ENCODE measurements around the gene E2F6.

Gene E2F6

GRCh38 chr2:11411768-11412448 is 54.1 kb downstream of the E2F6 start:
- Histone ChIP-seq H2BK120ac (ENCODE audit: low read depth, low read length) (no peak overlapping the region), H2BK12ac (ENCODE audit: low read length) (no peak overlapping the region), H3K4ac (ENCODE audit: low read length) (no peak overlapping the region), H2AK5ac (ENCODE audit: low read depth, low read length) (no peak overlapping the region), H2AFZ (ENCODE audit: low read length) (peak overlapping the region; percentile 57), H3K4me1 (ENCODE audit: control insufficient read depth in 2 of 2, insufficient read depth in 1 of 2, low read depth in 1 of 2, low read length in 2 of 2) (peaks cover 3 to 5% of the 10 kb centered on the region in 2 donors), H3K14ac (ENCODE audit: low read length) (no peak overlapping the region), H3K4me2 (ENCODE audit: insufficient read depth, low read length, poor library complexity, severe bottlenecking) (no peak overlapping the region), H3K23ac (ENCODE audit: low read depth, low read length, poor library complexity) (no peak overlapping the region), H2BK5ac (ENCODE audit: low read length) (no peak overlapping the region), H3K4me3 (ENCODE audit: low read length in 2 of 2) (no peak overlapping the region), H4K8ac (ENCODE audit: low read depth, low read length) (no peak overlapping the region), H3K27me3 (ENCODE audit: control insufficient read depth in 3 of 3, insufficient read depth in 3 of 3, low read depth in 1 of 3, low read length in 3 of 3) (no peaks in the 10 kb centered on the region), H3K36me3 (replicated peaks in 1 of 2; ENCODE audit: control insufficient read depth in 2 of 2, insufficient read depth in 2 of 2, low read length in 2 of 2) (no peaks in the 10 kb centered on the region), H3K9ac (ENCODE audit: low read depth, low read length, poor library complexity) (no peak overlapping the region), H3K27ac (replicated peaks; ENCODE audit: low read length) (no peak overlapping the region), H3K9me3 (replicated peaks in 1 of 2; ENCODE audit: control insufficient read depth in 2 of 2, insufficient read depth in 1 of 2, low read depth in 1 of 2, low read length in 2 of 2) (peaks cover 1% of the 10 kb centered on the region in 2 donors), H4K91ac (ENCODE audit: low read depth, low read length, poor library complexity) (no peak overlapping the region), H2BK15ac (ENCODE audit: low read length) (no peak overlapping the region), H3K18ac (ENCODE audit: low read length) (no peak overlapping the region), H3K79me1 (ENCODE audit: low read depth, low read length) (no peaks in the 10 kb centered on the region)
- peak; percentile 39 for DNase-seq (ENCODE audit: low spot score)
- WGBS, 2 donors (ENCODE audit: extremely low coverage in 2 of 2, insufficient read length in 2 of 2, insufficient replicate concordance in 1 of 2) = no CpG with 5 or more reads among the region's 11 CpGs

GRCh38 chr2:11411244-11411643 is 54.7 kb downstream of the E2F6 start:
- Histone ChIP-seq H3K79me1 (ENCODE audit: low read depth, low read length) (no peaks in the 10 kb centered on the region), H4K91ac (ENCODE audit: low read depth, low read length, poor library complexity) (no peak overlapping the region), H3K23ac (ENCODE audit: low read depth, low read length, poor library complexity) (no peak overlapping the region), H2AFZ (ENCODE audit: low read length) (peak overlapping the region; percentile 57), H3K18ac (ENCODE audit: low read length) (no peak overlapping the region), H2BK5ac (ENCODE audit: low read length) (no peak overlapping the region), H3K27me3 (ENCODE audit: control insufficient read depth in 3 of 3, insufficient read depth in 3 of 3, low read depth in 1 of 3, low read length in 3 of 3) (no peaks in the 10 kb centered on the region), H3K4ac (ENCODE audit: low read length) (no peak overlapping the region), H3K4me2 (ENCODE audit: insufficient read depth, low read length, poor library complexity, severe bottlenecking) (no peak overlapping the region), H3K27ac (replicated peaks; ENCODE audit: low read length) (no peak overlapping the region), H3K9ac (ENCODE audit: low read depth, low read length, poor library complexity) (no peak overlapping the region), H3K36me3 (replicated peaks in 1 of 2; ENCODE audit: control insufficient read depth in 2 of 2, insufficient read depth in 2 of 2, low read length in 2 of 2) (no peaks in the 10 kb centered on the region), H4K8ac (ENCODE audit: low read depth, low read length) (no peak overlapping the region), H3K4me3 (ENCODE audit: low read length in 2 of 2) (no peak overlapping the region), H3K9me3 (replicated peaks in 1 of 2; ENCODE audit: control insufficient read depth in 2 of 2, insufficient read depth in 1 of 2, low read depth in 1 of 2, low read length in 2 of 2) (no peaks in the 10 kb centered on the region), H2AK5ac (ENCODE audit: low read depth, low read length) (no peak overlapping the region), H2BK120ac (ENCODE audit: low read depth, low read length) (no peak overlapping the region), H2BK15ac (ENCODE audit: low read length) (no peak overlapping the region), H3K4me1 (ENCODE audit: control insufficient read depth in 2 of 2, insufficient read depth in 1 of 2, low read depth in 1 of 2, low read length in 2 of 2) (peaks cover 3 to 5% of the 10 kb centered on the region in 2 donors), H3K14ac (ENCODE audit: low read length) (no peak overlapping the region), H2BK12ac (ENCODE audit: low read length) (no peak overlapping the region)
- no CpG with 5 or more reads among the region's 1 CpG for WGBS, 2 donors (ENCODE audit: extremely low coverage in 2 of 2, insufficient read length in 2 of 2, insufficient replicate concordance in 1 of 2)
- no peak for DNase-seq (ENCODE audit: low spot score)

GRCh38 chr2:11410101-11410500 is 55.9 kb downstream of the E2F6 start:
- no peak overlapping the region for H2BK15ac ChIP-seq (ENCODE audit: low read length)
- no peaks in the 10 kb centered on the region for H3K79me1 ChIP-seq (ENCODE audit: low read depth, low read length)
- no CpG with 5 or more reads among the region's 5 CpGs for WGBS, 2 donors (ENCODE audit: extremely low coverage in 2 of 2, insufficient read length in 2 of 2, insufficient replicate concordance in 1 of 2)
- H3K4me3 ChIP-seq (ENCODE audit: low read length in 2 of 2) = no peak overlapping the region
- no peaks in the 10 kb centered on the region for H3K27me3 ChIP-seq (ENCODE audit: control insufficient read depth in 3 of 3, insufficient read depth in 3 of 3, low read depth in 1 of 3, low read length in 3 of 3)
- DNase-seq (ENCODE audit: low spot score) = no peak
- no peak overlapping the region for H3K9ac ChIP-seq (ENCODE audit: low read depth, low read length, poor library complexity)
- H2BK5ac ChIP-seq (ENCODE audit: low read length) = no peak overlapping the region
- no peak overlapping the region for H3K14ac ChIP-seq (ENCODE audit: low read length)
- no peaks in the 10 kb centered on the region for H3K9me3 ChIP-seq (replicated peaks in 1 of 2; ENCODE audit: control insufficient read depth in 2 of 2, insufficient read depth in 1 of 2, low read depth in 1 of 2, low read length in 2 of 2)
- no peak overlapping the region for H2AFZ ChIP-seq (ENCODE audit: low read length)
- no peak overlapping the region for H4K8ac ChIP-seq (ENCODE audit: low read depth, low read length)
- H3K27ac ChIP-seq (replicated peaks; ENCODE audit: low read length) = no peak overlapping the region
- no peak overlapping the region for H2AK5ac ChIP-seq (ENCODE audit: low read depth, low read length)
- no peaks in the 10 kb centered on the region for H3K36me3 ChIP-seq (replicated peaks in 1 of 2; ENCODE audit: control insufficient read depth in 2 of 2, insufficient read depth in 2 of 2, low read length in 2 of 2)
- no peak overlapping the region for H2BK12ac ChIP-seq (ENCODE audit: low read length)
- no peak overlapping the region for H3K4ac ChIP-seq (ENCODE audit: low read length)
- H3K23ac ChIP-seq (ENCODE audit: low read depth, low read length, poor library complexity) = no peak overlapping the region
- H3K4me2 ChIP-seq (ENCODE audit: insufficient read depth, low read length, poor library complexity, severe bottlenecking) = no peak overlapping the region
- H2BK120ac ChIP-seq (ENCODE audit: low read depth, low read length) = no peak overlapping the region
- no peak overlapping the region for H3K18ac ChIP-seq (ENCODE audit: low read length)
- no peak overlapping the region for H4K91ac ChIP-seq (ENCODE audit: low read depth, low read length, poor library complexity)
- H3K4me1 ChIP-seq (ENCODE audit: control insufficient read depth in 2 of 2, insufficient read depth in 1 of 2, low read depth in 1 of 2, low read length in 2 of 2) = peaks cover 3 to 5% of the 10 kb centered on the region in 2 donors

GRCh38 chr2:11409572-11409959 is 56.4 kb downstream of the E2F6 start:
- H3K36me3 ChIP-seq (replicated peaks in 1 of 2; ENCODE audit: control insufficient read depth in 2 of 2, insufficient read depth in 2 of 2, low read length in 2 of 2) = no peaks in the 10 kb centered on the region
- H3K79me1 ChIP-seq (ENCODE audit: low read depth, low read length) = no peaks in the 10 kb centered on the region
- H3K23ac ChIP-seq (ENCODE audit: low read depth, low read length, poor library complexity) = no peak overlapping the region
- H3K9ac ChIP-seq (ENCODE audit: low read depth, low read length, poor library complexity) = no peak overlapping the region
- no peak overlapping the region for H2AFZ ChIP-seq (ENCODE audit: low read length)
- no peak overlapping the region for H3K4me3 ChIP-seq (ENCODE audit: low read length in 2 of 2)
- WGBS, 2 donors (ENCODE audit: extremely low coverage in 2 of 2, insufficient read length in 2 of 2, insufficient replicate concordance in 1 of 2) = no CpG with 5 or more reads among the region's 1 CpG
- no peak overlapping the region for H3K27ac ChIP-seq (replicated peaks; ENCODE audit: low read length)
- no peak overlapping the region for H2BK120ac ChIP-seq (ENCODE audit: low read depth, low read length)
- no peak overlapping the region for H2BK5ac ChIP-seq (ENCODE audit: low read length)
- DNase-seq (ENCODE audit: low spot score) = no peak
- no peak overlapping the region for H3K18ac ChIP-seq (ENCODE audit: low read length)
- H3K4me1 ChIP-seq (ENCODE audit: control insufficient read depth in 2 of 2, insufficient read depth in 1 of 2, low read depth in 1 of 2, low read length in 2 of 2) = peaks cover 2 to 3% of the 10 kb centered on the region in 2 donors
- H3K27me3 ChIP-seq (ENCODE audit: control insufficient read depth in 3 of 3, insufficient read depth in 3 of 3, low read depth in 1 of 3, low read length in 3 of 3) = no peaks in the 10 kb centered on the region
- no peak overlapping the region for H3K14ac ChIP-seq (ENCODE audit: low read length)
- no peak overlapping the region for H3K4me2 ChIP-seq (ENCODE audit: insufficient read depth, low read length, poor library complexity, severe bottlenecking)
- no peak overlapping the region for H3K4ac ChIP-seq (ENCODE audit: low read length)
- H2BK12ac ChIP-seq (ENCODE audit: low read length) = no peak overlapping the region
- H2BK15ac ChIP-seq (ENCODE audit: low read length) = no peak overlapping the region
- H4K91ac ChIP-seq (ENCODE audit: low read depth, low read length, poor library complexity) = no peak overlapping the region
- H4K8ac ChIP-seq (ENCODE audit: low read depth, low read length) = no peak overlapping the region
- H2AK5ac ChIP-seq (ENCODE audit: low read depth, low read length) = no peak overlapping the region
- no peaks in the 10 kb centered on the region for H3K9me3 ChIP-seq (replicated peaks in 1 of 2; ENCODE audit: control insufficient read depth in 2 of 2, insufficient read depth in 1 of 2, low read depth in 1 of 2, low read length in 2 of 2)
